ENCODE measurements around the gene ELFN2. TPM values are rescaled to one million over a fixed set of nuclear protein-coding genes. Genes with fewer than 3 reads are reported as not detected.

ELFN2 gene
- total and polyA plus RNA-seq, 4 donors = 0.62 to 6.8 (median 1.6) TPM

DNA sequence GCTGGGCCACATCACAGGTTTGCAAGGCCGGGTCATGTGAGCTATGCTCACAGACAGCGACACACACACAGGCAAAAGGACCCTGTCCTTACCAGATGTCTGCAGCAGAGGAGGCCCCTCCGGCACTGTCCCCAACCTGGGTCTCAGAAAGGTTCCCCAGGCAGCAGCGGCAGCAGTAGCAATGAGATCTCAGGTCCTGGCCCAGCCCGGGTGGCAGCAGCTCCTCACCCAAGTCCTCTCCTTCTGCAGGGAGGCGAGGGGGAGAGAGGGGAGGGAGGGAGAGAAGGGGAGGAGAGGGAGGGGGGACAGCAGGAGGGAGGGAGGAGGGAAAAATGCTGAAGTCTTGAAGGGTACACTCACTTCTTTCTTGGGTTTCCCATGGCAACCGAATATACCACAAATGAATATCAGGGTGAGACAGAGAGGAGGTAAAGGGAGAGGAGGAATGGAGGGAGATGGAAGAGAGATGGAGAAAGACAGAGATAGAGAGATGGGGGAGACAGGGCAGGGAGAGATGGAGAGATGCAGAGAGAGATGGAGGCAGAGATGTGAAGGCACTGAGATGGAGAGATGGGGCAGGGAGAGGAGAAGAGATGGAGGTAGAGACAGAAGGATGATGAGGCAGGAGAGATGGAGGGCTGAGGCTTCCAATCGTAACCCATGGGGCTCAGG is 9.5 kb downstream of the ELFN2 start:
- Histone ChIP-seq H3K9ac (ENCODE audit: insufficient read depth in 1 of 2, low read length in 2 of 2) (no peak overlapping the region), H3K27ac (ENCODE audit: low read depth in 1 of 2, low read length in 1 of 2) (no peak overlapping the region), H3K9me3 (ENCODE audit: control insufficient read depth in 4 of 4, insufficient read depth in 3 of 4, low read length in 3 of 4) (peaks cover 0 to 2% (median 0%) of the 10 kb centered on the region in 4 donors), H3K27me3 (ENCODE audit: control insufficient read depth in 3 of 3, insufficient read depth in 3 of 3, low read length in 2 of 3) (peaks cover 12 to 36% (median 31%) of the 10 kb centered on the region in 3 donors), H3K4me1 (ENCODE audit: control insufficient read depth in 5 of 5, insufficient read depth in 5 of 5, low read length in 5 of 5) (peaks cover 0 to 19% (median 6%) of the 10 kb centered on the region in 5 donors), H3K36me3 (ENCODE audit: control insufficient read depth in 4 of 4, insufficient read depth in 4 of 4, low read length in 4 of 4) (no peaks in the 10 kb centered on the region), H3K4me3 (no peak overlapping the region)
- TF ChIP-seq, protein P1, sequence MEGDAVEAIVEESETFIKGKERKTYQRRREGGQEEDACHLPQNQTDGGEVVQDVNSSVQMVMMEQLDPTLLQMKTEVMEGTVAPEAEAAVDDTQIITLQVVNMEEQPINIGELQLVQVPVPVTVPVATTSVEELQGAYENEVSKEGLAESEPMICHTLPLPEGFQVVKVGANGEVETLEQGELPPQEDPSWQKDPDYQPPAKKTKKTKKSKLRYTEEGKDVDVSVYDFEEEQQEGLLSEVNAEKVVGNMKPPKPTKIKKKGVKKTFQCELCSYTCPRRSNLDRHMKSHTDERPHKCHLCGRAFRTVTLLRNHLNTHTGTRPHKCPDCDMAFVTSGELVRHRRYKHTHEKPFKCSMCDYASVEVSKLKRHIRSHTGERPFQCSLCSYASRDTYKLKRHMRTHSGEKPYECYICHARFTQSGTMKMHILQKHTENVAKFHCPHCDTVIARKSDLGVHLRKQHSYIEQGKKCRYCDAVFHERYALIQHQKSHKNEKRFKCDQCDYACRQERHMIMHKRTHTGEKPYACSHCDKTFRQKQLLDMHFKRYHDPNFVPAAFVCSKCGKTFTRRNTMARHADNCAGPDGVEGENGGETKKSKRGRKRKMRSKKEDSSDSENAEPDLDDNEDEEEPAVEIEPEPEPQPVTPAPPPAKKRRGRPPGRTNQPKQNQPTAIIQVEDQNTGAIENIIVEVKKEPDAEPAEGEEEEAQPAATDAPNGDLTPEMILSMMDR (IDR thresholded peaks at IDR 0.05; ENCODE audit: control extremely low read depth, extremely low read depth) = no peak
- ATAC-seq (ENCODE audit: insufficient read depth, low FRiP score) = no peak
- WGBS, 2 donors = 87 to 88% methylated on average over 8 of the region's 8 CpGs
- no peak for DNase-seq

DNA sequence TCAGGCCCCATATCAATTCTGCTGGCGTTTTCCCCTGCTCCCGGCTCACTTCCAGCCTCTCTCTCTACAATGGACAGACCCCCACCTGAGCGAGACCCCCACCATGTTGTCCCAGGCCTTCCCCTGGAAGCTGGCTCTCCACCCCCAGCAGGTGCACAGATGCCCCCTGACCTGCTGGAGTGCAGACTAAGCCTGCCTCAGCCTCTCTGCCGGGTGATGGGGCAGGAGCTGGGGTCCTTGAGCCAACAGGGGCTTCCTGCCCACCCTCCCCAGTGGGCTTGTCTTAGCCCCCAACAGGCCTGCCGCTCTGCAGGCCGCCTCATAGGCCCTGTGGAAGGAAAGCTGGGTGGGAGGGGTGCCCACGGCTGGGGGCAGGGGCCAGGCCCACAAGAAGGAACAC is 10.0 kb downstream of the ELFN2 start:
- TF ChIP-seq, protein P1 (IDR thresholded peaks at IDR 0.05; ENCODE audit: control extremely low read depth, extremely low read depth) = no peak
- Histone ChIP-seq H3K9ac (ENCODE audit: insufficient read depth in 1 of 2, low read length in 2 of 2) (no peak overlapping the region), H3K27ac (ENCODE audit: low read depth in 1 of 2, low read length in 1 of 2) (no peak overlapping the region), H3K27me3 (ENCODE audit: control insufficient read depth in 3 of 3, insufficient read depth in 3 of 3, low read length in 2 of 3) (peaks cover 12 to 36% (median 31%) of the 10 kb centered on the region in 3 donors), H3K4me3 (no peak overlapping the region), H3K4me1 (ENCODE audit: control insufficient read depth in 5 of 5, insufficient read depth in 5 of 5, low read length in 5 of 5) (peaks cover 0 to 22% (median 6%) of the 10 kb centered on the region in 5 donors), H3K36me3 (ENCODE audit: control insufficient read depth in 4 of 4, insufficient read depth in 4 of 4, low read length in 4 of 4) (no peaks in the 10 kb centered on the region), H3K9me3 (ENCODE audit: control insufficient read depth in 4 of 4, insufficient read depth in 3 of 4, low read length in 3 of 4) (peaks cover 0 to 2% (median 0%) of the 10 kb centered on the region in 4 donors)
- no peak for ATAC-seq (ENCODE audit: insufficient read depth, low FRiP score)
- 81 to 91% methylated on average over 7 of the region's 7 CpGs for WGBS, 2 donors
- DNase-seq = no peak

GRCh38 chr22:37416827-37417226 is 10.5 kb downstream of the ELFN2 start:
- Histone ChIP-seq H3K4me1 (ENCODE audit: control insufficient read depth in 5 of 5, insufficient read depth in 5 of 5, low read length in 5 of 5) (peaks cover 0 to 22% (median 6%) of the 10 kb centered on the region in 5 donors), H3K9me3 (ENCODE audit: control insufficient read depth in 4 of 4, insufficient read depth in 3 of 4, low read length in 3 of 4) (peaks cover 0 to 2% (median 0%) of the 10 kb centered on the region in 4 donors), H3K4me3 (no peak overlapping the region), H3K27me3 (ENCODE audit: control insufficient read depth in 3 of 3, insufficient read depth in 3 of 3, low read length in 2 of 3) (peaks cover 12 to 32% (median 27%) of the 10 kb centered on the region in 3 donors), H3K36me3 (ENCODE audit: control insufficient read depth in 4 of 4, insufficient read depth in 4 of 4, low read length in 4 of 4) (no peaks in the 10 kb centered on the region), H3K27ac (ENCODE audit: low read depth in 1 of 2, low read length in 1 of 2) (no peak overlapping the region), H3K9ac (ENCODE audit: insufficient read depth in 1 of 2, low read length in 2 of 2) (no peak overlapping the region)
- TF ChIP-seq, protein P1 (IDR thresholded peaks at IDR 0.05; ENCODE audit: control extremely low read depth, extremely low read depth) = no peak
- DNase-seq (no peak), ATAC-seq (ENCODE audit: insufficient read depth, low FRiP score) (no peak)
- 10 to 35% methylated on average over 14 of the region's 14 CpGs for WGBS, 2 donors
